Measurements from ENCODE around the gene ZYG11B.
"Not testable (repeated sequence)": the region's sequence is repeated elsewhere in the genome, so short reads cannot be mapped to it uniquely, and the experiment has no call there.

Gene ZYG11B

GRCh38 chr1:52792036-52792435 is 65.8 kb downstream of the ZYG11B start:
- Histone ChIP-seq H3K4me1 (peaks cover 5% of the 10 kb centered on the region; the same call in 1 of the 2 replicates), H3K9ac (no peak overlapping the region), H3K4me2 (no peak overlapping the region)

DNA sequence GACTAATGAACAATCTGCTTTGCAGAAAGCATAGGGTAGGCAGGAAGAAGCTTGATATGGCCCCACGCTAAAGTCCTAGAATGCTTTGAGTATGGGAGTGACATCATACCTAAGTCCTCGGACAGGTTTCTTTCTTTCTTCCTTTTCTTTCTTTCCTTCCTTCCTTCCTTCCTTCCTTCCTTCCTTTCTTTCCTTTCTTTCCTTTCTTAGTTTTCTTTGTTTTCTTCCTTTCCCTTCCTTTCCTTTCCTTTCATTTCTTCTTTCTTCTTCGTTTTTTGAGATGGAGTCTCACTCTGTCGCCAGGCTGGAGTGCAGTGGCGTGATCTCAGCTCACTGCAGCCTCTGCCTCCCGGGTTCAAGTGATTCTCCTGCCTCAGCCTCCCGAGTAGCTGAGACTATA is 67.5 kb downstream of the ZYG11B start:
- H4K20me1 ChIP-seq, H3K27ac ChIP-seq, H3K9me3 ChIP-seq, H3K4me2 ChIP-seq, H3K27me3 ChIP-seq, H3K9ac ChIP-seq, H3K4me3 ChIP-seq, H3K4me1 ChIP-seq: not testable (repeated sequence)
- H3K36me3 ChIP-seq: peaks cover 66% of the 10 kb centered on the region

More at GRCh38 chr1:52792036-52792435, 65.8 kb downstream of the ZYG11B start:
- Histone ChIP-seq H3K36me3 (peaks cover 63% of the 10 kb centered on the region), H4K20me1 (no peaks in the 10 kb centered on the region), H3K9me3 (no peaks in the 10 kb centered on the region), H3K27ac (no peak overlapping the region), H3K27me3 (no peaks in the 10 kb centered on the region), H3K4me3 (no peak overlapping the region)
- no peak for TF ChIP-seq Cebpa-rat (IDR thresholded peaks at IDR 0.05)

DNA sequence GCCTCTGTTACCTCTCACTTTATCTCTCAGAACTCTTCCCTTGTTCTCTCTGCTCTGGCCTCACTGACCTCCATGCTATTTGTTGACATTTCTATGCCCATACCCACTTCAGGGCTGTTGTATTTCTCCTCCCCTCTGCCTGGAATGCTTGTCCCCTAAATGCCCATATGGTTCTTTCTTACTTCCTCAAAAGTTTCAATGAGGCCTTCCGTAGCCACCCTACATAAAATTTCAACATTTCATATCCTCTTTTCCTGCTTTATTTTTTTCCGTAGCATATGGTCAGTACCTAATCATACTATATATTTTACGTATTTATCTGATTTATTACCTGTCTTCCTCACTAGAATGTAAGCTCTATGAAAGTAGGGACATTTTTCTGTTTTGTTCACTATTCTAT is 69.2 kb downstream of the ZYG11B start:
- peaks cover 60% of the 10 kb centered on the region for H3K36me3 ChIP-seq
- no peak overlapping the region for H3K27ac ChIP-seq
- H3K4me3 ChIP-seq: no peak overlapping the region
- peaks cover 5% of the 10 kb centered on the region; the same call in 1 of the 2 replicates for H3K4me1 ChIP-seq
- TF ChIP-seq Cebpa-rat (IDR thresholded peaks at IDR 0.05): no peak
- no peak overlapping the region for H3K4me2 ChIP-seq
- H3K27me3 ChIP-seq: no peaks in the 10 kb centered on the region
- H3K9me3 ChIP-seq: no peaks in the 10 kb centered on the region
- no peak overlapping the region for H3K9ac ChIP-seq
- no peaks in the 10 kb centered on the region for H4K20me1 ChIP-seq

GRCh38 chr1:52798331-52798730 is 72.1 kb downstream of the ZYG11B start:
- no peak for TF ChIP-seq Cebpa-rat (IDR thresholded peaks at IDR 0.05)
- no peak overlapping the region for H3K9ac ChIP-seq
- H4K20me1 ChIP-seq: no peaks in the 10 kb centered on the region

DNA sequence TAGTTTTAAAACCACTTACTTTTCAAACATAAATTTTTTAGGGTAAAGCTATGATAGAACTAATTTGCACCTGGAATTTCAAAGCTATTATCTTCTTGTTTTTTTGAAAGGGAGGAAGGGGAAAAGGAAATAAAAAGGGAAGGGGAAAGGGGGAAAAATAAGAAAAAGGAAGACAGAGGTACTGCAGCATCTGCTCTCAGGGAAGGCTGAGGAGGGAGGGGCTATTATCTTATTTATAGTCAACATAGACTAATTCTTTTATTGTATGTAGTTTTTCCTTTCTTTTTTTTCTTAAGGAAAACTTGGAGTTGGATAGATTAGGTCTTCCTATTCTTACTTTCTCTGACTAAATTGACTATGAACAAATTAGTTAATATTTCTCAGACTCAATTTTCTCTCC is 74.8 kb downstream of the ZYG11B start:
- peaks cover 56% of the 10 kb centered on the region for H3K36me3 ChIP-seq
- H3K4me2 ChIP-seq: no peak overlapping the region
- no peak overlapping the region for H3K9ac ChIP-seq
- no peak for TF ChIP-seq Cebpa-rat (IDR thresholded peaks at IDR 0.05)
- H3K27ac ChIP-seq: no peak overlapping the region
- H3K4me1 ChIP-seq: no peaks in the 10 kb centered on the region
- no peaks in the 10 kb centered on the region for H3K27me3 ChIP-seq
- H4K20me1 ChIP-seq: no peaks in the 10 kb centered on the region
- H3K9me3 ChIP-seq: no peaks in the 10 kb centered on the region
- H3K4me3 ChIP-seq: no peak overlapping the region

More at GRCh38 chr1:52798331-52798730, 72.1 kb downstream of the ZYG11B start:
- Histone ChIP-seq H3K36me3 (peaks cover 59% of the 10 kb centered on the region), H3K4me1 (no peaks in the 10 kb centered on the region), H3K4me2 (no peak overlapping the region), H3K4me3 (no peak overlapping the region), H3K27me3 (no peaks in the 10 kb centered on the region), H3K27ac (no peak overlapping the region), H3K9me3 (no peaks in the 10 kb centered on the region)

DNA sequence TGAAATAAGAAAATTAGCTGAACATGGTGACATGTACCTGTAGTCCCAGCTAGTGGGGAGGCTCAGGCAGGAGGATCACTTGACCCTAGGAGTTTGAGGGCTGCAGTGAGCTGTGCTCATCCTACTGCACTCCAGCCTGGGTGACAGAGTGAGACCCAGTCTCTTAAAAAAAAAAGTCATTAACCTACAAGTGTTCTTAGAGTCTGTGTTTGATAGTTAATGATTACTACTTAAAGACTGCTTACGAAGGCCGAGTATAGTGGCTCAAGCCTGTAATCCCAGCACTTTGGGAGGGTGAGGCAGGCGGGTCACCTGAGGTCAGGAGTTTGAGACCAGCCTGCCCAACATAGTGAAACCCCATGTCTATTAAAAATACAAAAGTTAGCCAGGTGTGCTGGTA is 77.8 kb downstream of the ZYG11B start:
- H3K27me3 ChIP-seq, H3K4me2 ChIP-seq, H3K9ac ChIP-seq, H3K4me1 ChIP-seq, H4K20me1 ChIP-seq, H3K4me3 ChIP-seq, H3K9me3 ChIP-seq, H3K27ac ChIP-seq: not testable (repeated sequence)
- H3K36me3 ChIP-seq: peaks cover 49% of the 10 kb centered on the region

- Histone ChIP-seq H3K9me3 (no peaks in the 10 kb centered on the region), H3K36me3 (peaks cover 76% of the 10 kb centered on the region), H3K9ac (no peak overlapping the region), H3K4me2 (no peak overlapping the region), H3K27ac (no peak overlapping the region), H3K4me1 (no peaks in the 10 kb centered on the region), H3K27me3 (no peaks in the 10 kb centered on the region), H4K20me1 (no peaks in the 10 kb centered on the region), H3K4me3 (no peak overlapping the region)
- no peak for TF ChIP-seq Cebpa-rat (IDR thresholded peaks at IDR 0.05)
These were observed 88.2 kb downstream of the ZYG11B start for GRCh38 chr1:52814465-52814864.

DNA sequence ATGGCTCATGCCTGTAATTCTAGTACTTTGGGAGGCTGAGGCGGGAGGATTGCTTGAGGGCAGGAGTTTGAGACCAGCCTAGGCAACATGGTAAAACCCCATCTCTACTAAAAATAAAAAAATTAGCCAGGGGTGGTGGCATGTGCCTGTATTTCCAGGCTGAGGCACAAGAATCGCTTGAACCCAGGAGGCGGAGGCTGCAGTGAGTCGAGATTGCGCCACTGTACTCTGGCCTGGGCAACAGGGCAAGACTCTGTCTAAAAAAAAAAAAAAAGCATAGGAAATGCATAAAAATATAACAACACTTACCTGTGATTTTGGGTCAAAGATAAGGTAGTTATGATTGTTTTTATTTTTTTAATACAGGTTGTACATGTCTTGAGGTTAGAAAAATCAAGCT is 94.6 kb downstream of the ZYG11B start:
- H3K4me3 ChIP-seq, H3K9me3 ChIP-seq, H3K9ac ChIP-seq, H3K4me1 ChIP-seq, H3K27me3 ChIP-seq, H3K4me2 ChIP-seq, H3K27ac ChIP-seq, H4K20me1 ChIP-seq: not testable (repeated sequence)
- H3K36me3 ChIP-seq: peaks cover 57% of the 10 kb centered on the region

DNA sequence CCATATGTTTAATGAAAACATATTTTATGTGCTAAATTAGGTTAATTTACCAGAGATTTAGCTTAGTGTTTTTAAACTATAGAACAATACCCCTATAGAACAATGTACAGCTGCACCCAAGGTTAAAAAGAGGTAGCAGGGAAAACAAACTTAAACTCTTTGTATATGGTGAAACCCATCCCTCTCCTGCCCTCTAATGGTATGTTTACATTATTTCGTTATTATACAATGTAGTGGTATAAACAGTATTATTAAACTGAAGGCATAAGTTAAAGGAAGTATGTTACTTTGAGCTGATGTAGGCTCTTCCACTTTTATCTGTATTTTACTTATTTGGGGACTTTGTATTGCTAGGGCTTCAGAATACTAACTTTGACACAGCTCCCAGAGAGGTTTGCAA is 99.6 kb downstream of the ZYG11B start:
- TF ChIP-seq Cebpa-rat (IDR thresholded peaks at IDR 0.05): no peak
- H3K4me2 ChIP-seq: no peak overlapping the region
- peaks cover 22% of the 10 kb centered on the region for H3K36me3 ChIP-seq
- no peaks in the 10 kb centered on the region for H3K4me1 ChIP-seq
- H3K27me3 ChIP-seq: no peaks in the 10 kb centered on the region
- no peak overlapping the region for H3K27ac ChIP-seq
- H3K9me3 ChIP-seq: no peaks in the 10 kb centered on the region
- H4K20me1 ChIP-seq: no peaks in the 10 kb centered on the region
- H3K9ac ChIP-seq: no peak overlapping the region
- H3K4me3 ChIP-seq: no peak overlapping the region

GRCh38 chr1:52834798-52835197 is 108.5 kb downstream of the ZYG11B start:
- H3K4me2 ChIP-seq: no peak overlapping the region
- no peaks in the 10 kb centered on the region for H3K9me3 ChIP-seq
- H3K4me1 ChIP-seq: no peaks in the 10 kb centered on the region
- no peaks in the 10 kb centered on the region for H3K27me3 ChIP-seq
- TF ChIP-seq Cebpa-rat (IDR thresholded peaks at IDR 0.05): no peak
- H3K36me3 ChIP-seq: no peaks in the 10 kb centered on the region
- no peak overlapping the region for H3K27ac ChIP-seq
- no peak overlapping the region for H3K4me3 ChIP-seq
- no peak overlapping the region for H3K9ac ChIP-seq
- no peaks in the 10 kb centered on the region for H4K20me1 ChIP-seq

GRCh38 chr1:52836035-52836434 is 109.8 kb downstream of the ZYG11B start:
- no peak for TF ChIP-seq Cebpa-rat (IDR thresholded peaks at IDR 0.05)
- Histone ChIP-seq H3K9me3 (no peaks in the 10 kb centered on the region), H3K9ac (no peak overlapping the region), H3K4me1 (no peaks in the 10 kb centered on the region), H4K20me1 (no peaks in the 10 kb centered on the region), H3K4me2 (no peak overlapping the region), H3K27ac (no peak overlapping the region), H3K27me3 (no peaks in the 10 kb centered on the region), H3K36me3 (no peaks in the 10 kb centered on the region), H3K4me3 (no peak overlapping the region)

GRCh38 chr1:52839175-52839574 is 112.9 kb downstream of the ZYG11B start:
- H3K36me3 ChIP-seq, H3K4me1 ChIP-seq, H3K27ac ChIP-seq, H4K20me1 ChIP-seq, H3K9ac ChIP-seq, H3K4me3 ChIP-seq, H3K4me2 ChIP-seq: not testable (repeated sequence)
- Histone ChIP-seq H3K27me3 (peaks cover 24% of the 10 kb centered on the region), H3K9me3 (peaks cover 17% of the 10 kb centered on the region)
